PFSK-1 (cell line): Measurements from ENCODE around the gene PRM3.

Experiments used
- FOXP2 ChIP-seq: optimal IDR thresholded peaks from 2 replicates; pipeline ENCODE3; 2011; ENCODE audit warnings: borderline replicate concordance, control low read depth, inconsistent platforms; ENCODE audit not compliant: insufficient read depth; ENCODE audit errors: extremely low read length, extremely low read depth
- POLR2AphosphoS5 ChIP-seq: IDR thresholded peaks from 2 replicates; pipeline ENCODE4 v1.6.1; 2012; ENCODE audit warnings: low read depth, mild to moderate bottlenecking, control low read depth, low read length, moderate library complexity
- SIN3A ChIP-seq: IDR thresholded peaks from 2 replicates; pipeline ENCODE4 v1.6.1; 2012; ENCODE audit warnings: mild to moderate bottlenecking, low read length, moderate library complexity, borderline replicate concordance; ENCODE audit not compliant: insufficient read depth
- TAF1 ChIP-seq: IDR thresholded peaks from 2 replicates; pipeline ENCODE4 v1.6.1; 2012; ENCODE audit warnings: low read length, control low read depth, borderline replicate concordance; ENCODE audit not compliant: insufficient read depth
- TF ChIP-seq, protein P1 (sequence below), 2 experiments: IDR thresholded peaks; 2 replicates each; pipeline versions ENCODE4 v1.6.1 to v1.8.0; 2011 to 2012; ENCODE audit warnings: low read depth in 2 of 2, low read length in 2 of 2, control low read depth in 1 of 2, inconsistent platforms in 1 of 2, mild to moderate bottlenecking in 1 of 2, moderate library complexity in 1 of 2; ENCODE audit not compliant: insufficient read depth in 1 of 2

The PRM3 gene

GRCh38 chr16:11292076-11292748, 18.8 kb upstream of the PRM3 start:
- no peak for TF ChIP-seq SIN3A
- TF ChIP-seq TAF1: no peak
- TF ChIP-seq, protein P1, sequence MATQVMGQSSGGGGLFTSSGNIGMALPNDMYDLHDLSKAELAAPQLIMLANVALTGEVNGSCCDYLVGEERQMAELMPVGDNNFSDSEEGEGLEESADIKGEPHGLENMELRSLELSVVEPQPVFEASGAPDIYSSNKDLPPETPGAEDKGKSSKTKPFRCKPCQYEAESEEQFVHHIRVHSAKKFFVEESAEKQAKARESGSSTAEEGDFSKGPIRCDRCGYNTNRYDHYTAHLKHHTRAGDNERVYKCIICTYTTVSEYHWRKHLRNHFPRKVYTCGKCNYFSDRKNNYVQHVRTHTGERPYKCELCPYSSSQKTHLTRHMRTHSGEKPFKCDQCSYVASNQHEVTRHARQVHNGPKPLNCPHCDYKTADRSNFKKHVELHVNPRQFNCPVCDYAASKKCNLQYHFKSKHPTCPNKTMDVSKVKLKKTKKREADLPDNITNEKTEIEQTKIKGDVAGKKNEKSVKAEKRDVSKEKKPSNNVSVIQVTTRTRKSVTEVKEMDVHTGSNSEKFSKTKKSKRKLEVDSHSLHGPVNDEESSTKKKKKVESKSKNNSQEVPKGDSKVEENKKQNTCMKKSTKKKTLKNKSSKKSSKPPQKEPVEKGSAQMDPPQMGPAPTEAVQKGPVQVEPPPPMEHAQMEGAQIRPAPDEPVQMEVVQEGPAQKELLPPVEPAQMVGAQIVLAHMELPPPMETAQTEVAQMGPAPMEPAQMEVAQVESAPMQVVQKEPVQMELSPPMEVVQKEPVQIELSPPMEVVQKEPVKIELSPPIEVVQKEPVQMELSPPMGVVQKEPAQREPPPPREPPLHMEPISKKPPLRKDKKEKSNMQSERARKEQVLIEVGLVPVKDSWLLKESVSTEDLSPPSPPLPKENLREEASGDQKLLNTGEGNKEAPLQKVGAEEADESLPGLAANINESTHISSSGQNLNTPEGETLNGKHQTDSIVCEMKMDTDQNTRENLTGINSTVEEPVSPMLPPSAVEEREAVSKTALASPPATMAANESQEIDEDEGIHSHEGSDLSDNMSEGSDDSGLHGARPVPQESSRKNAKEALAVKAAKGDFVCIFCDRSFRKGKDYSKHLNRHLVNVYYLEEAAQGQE (IDR thresholded peaks at IDR 0.05; ENCODE audit: insufficient read depth in 1 of 2, low read depth in 2 of 2, low read length in 2 of 2): no peak
- no peak for TF ChIP-seq FOXP2
- TF ChIP-seq POLR2AphosphoS5: no peak

DNA sequence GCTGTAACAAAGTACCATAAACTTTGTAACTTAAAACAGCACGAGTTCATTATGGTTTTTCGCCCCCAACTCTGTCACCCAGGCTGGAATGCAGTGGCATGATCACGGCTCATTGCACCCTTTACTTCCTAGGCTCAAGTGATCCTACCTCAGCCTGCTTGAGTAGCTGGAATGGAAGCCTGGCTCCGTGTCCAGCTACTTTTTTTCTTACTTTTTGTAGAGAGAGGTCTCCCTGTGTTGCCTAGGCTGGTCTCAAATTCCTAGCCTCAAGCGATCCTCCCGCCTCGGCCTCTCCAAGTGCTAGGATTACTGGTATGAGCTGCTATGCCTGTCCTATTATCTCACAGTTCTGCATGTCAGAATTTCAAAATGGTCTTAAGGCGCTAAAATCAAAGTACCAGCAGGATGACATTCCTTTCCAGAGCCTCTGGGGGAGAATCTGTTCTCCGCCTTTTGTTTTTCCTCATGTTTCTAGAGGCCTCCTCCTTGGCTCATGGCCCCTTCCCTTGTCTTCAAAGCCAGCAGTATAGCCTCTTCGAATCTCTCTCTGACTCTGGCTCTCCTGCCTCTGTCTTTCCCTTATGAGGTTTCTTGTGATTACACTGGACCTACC, 17.8 kb upstream of the PRM3 start:
- TF ChIP-seq TAF1 (no peak), FOXP2 (no peak), SIN3A (no peak), POLR2AphosphoS5 (no peak)
- TF ChIP-seq, protein P1 (IDR thresholded peaks at IDR 0.05; ENCODE audit: insufficient read depth in 1 of 2, low read depth in 2 of 2, low read length in 2 of 2): no peak

DNA sequence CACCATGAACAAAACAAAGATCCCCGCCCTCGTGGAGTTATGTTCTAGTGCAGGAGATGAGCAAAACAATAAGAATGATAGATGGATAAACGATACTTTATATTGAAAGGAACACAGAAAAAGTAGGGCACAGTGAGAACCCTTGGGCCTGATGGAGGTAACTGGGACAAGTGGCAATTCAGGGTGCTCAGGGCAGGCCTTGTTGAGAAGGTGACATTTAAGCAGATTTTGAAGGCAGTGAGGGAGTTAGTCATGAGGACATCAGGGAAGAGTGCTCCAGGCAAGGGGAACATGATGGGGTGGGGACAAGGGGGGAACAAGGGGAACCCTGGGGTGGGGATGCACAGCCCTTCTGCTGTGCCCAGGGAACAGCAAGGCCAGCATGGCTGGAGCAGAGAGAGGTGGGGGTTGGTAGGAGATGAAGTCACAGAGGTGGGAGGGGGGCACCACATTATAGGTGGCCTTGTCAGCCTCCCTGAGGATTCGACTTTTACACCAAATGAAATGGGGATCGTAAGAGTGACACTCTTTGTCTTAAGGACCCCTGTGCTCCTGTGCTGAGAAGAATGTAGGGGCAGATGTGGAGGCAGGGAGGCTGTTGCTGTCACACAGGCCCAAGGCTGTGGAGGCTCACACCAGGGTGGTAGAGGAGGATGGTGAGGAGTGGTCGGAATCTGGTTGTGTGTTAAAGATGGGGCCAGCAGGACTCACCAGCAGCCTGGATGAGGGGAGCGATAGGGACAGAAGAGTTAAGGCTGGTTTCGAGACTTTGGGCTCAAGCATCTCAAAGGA, 16.9 kb upstream of the PRM3 start:
- no peak for TF ChIP-seq TAF1
- TF ChIP-seq, protein P1 (IDR thresholded peaks at IDR 0.05; ENCODE audit: insufficient read depth in 1 of 2, low read depth in 2 of 2, low read length in 2 of 2): no peak
- no peak for TF ChIP-seq SIN3A
- TF ChIP-seq POLR2AphosphoS5: no peak
- TF ChIP-seq FOXP2: no peak

- no peak for TF ChIP-seq SIN3A
- TF ChIP-seq POLR2AphosphoS5: no peak
- TF ChIP-seq, protein P1 (IDR thresholded peaks at IDR 0.05; ENCODE audit: insufficient read depth in 1 of 2, low read depth in 2 of 2, low read length in 2 of 2): no peak
- TF ChIP-seq TAF1: no peak
- TF ChIP-seq FOXP2: no peak
Observed at GRCh38 chr16:11289202-11289601, 15.8 kb upstream of the PRM3 start.
